HG03280 (cell line): Measurements from ENCODE around the gene ZMYND15.

Experiments used
- ATAC-seq: cut with Tn5 transposase; IDR thresholded peaks from one replicate; pipeline ENCODE4 v1.9.1; 2021; ENCODE audit warnings: mild to moderate bottlenecking, moderate library complexity; ENCODE audit not compliant: unreplicated experiment

The ZMYND15 gene

GRCh38 chr17:4785311-4786105 is 45.9 kb downstream of the ZMYND15 start:
- no peak for ATAC-seq

DNA sequence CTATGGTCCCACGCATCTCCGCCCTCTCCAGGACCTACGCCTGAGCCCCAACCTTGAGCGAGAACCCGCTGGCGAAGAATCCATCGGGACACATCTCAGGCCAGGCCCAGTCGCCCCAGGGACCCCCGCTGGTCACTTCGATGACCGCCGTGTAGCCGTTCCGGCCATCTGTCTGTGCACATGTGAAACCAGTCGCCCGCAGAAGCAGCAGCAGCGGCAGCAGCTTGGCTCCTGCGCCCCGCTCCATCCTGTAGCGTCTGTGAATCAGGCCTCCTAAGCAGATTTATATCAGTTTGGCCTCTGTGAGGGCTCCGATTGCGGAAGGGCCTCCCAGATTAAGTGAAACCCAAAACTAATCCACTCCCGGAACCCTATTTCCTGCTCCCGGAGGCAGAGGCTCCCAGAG is 46.5 kb downstream of the ZMYND15 start, which contains the start of gene VMO1:
VMO1 (minus strand) TSS at position 259 of the 406 bp plus-strand sequence; CDS start at position 247, 12 bp downstream.
- no peak for ATAC-seq

DNA sequence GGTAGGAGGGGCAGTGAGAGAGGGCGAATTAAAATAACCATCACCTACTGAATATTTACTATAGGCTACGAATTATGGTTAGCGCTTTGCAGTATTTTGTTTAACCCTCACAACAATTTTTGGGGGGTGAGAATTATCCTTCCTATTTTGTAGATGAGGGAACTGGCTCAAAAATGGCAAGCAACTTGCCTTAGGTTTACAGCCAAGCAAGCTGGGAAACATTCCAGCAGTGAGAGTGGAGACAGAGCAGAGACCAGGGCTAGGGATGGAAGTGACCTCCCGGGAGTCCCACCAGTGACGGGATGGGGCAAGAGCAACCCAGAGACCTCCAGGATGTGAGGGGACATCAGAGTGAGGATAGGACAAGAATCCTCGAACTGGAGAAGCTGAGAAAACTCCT is 46.9 kb downstream of the ZMYND15 start:
- no peak for ATAC-seq

DNA sequence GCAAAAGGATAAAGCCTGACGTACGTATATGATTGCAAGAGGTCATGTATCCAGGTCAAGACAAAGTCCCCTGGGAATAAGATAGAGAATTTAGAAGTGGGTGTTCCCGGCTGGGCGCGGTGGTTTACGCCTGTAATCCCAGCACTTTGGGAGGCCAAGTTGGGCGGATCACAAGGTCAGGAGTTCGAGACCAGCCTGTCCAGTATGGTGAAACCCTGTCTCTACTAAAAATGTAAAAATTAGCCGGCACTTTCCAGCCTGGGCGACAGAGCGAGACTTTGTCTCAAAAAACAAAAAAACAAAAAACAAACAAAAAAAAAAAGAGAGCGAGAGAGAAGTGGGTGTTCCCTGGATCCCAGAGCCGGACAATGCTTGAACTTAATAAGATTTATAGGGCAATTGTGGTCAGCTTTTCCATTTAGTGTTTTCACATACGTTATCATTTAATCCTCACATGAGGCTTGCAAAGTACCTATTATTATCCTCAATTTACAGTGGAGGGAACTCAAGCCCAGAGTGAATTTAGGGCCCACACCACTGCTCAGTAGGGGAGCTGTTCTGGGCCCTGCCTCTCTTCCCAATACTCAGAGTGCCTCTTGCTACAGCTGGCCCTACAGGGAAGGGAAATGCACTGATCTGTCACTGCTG is 48.6 kb downstream of the ZMYND15 start:
- ATAC-seq: no peak

GRCh38 chr17:4788807-4789700 is 49.4 kb downstream of the ZMYND15 start, which contains the start of gene GLTPD2:
Gene GLTPD2 (plus strand): TSS chr17:4788964. CDS start chr17:4789012, 48 bp downstream.
- no peak for ATAC-seq

DNA sequence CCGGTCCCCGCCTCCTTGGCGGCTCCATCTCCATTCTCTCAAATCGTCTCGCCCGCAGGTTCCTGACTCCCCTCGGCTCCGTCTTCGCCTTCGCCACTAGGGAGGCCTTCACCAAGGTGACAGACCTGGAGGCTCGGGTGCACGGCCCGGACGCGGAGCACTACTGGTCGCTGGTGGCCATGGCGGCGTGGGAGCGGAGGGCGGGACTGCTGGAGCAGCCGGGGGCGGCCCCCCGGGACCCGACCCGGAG is 50.0 kb downstream of the ZMYND15 start:
- no peak for ATAC-seq

- peak; percentile 88 for ATAC-seq
Observed at GRCh38 chr17:4789951-4790704, 50.5 kb downstream of the ZMYND15 start.

DNA sequence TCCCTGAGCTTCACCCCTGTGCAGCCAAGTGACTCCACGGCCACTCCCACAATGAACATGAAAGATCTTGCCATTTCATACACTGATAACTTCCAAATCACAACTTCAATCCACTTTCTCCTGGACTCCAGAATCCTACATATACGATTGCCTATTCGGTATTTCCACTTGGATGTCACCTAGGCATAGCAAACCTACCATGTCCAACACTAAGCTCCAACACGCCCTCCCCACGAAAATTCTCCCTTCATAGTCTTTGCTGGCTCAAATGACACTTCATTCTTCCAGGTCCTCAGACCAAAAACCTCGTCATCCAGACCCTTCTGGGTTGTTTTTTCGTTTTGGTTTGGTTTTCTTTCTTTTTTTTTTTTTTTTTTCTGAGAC is 51.1 kb downstream of the ZMYND15 start:
- no peak for ATAC-seq

- ATAC-seq: no peak
Observed at GRCh38 chr17:4795168-4795567, 55.5 kb downstream of the ZMYND15 start.
